Aorta (tissue), 5 donors: ENCODE data around the gene AIF1. TPM values are rescaled to one million over a fixed set of nuclear protein-coding genes. Genes with fewer than 3 reads are reported as not detected.

Experiments
- ATAC-seq: fragments of 200-7000 bp; cut with Tn5 transposase; one replicate; pipeline ENCODE4 v1.9.1; 2022; ENCODE audit warnings: moderate library complexity; ENCODE audit not compliant: low FRiP score
- DNase-seq, 2 donors: peaks; one replicate each; pipeline ENCODE4 v3.0.0-alpha.2; 2020
- H3K27ac ChIP-seq, 2 donors: one replicate each; pipeline ENCODE4 v1.5.1; 2013; ENCODE audit warnings: low read length in 2 of 2, mild to moderate bottlenecking in 2 of 2, moderate library complexity in 2 of 2, control low read depth in 1 of 2, inconsistent platforms in 1 of 2, low read depth in 1 of 2
- H3K27me3 ChIP-seq, 2 donors: one replicate each; pipeline ENCODE4 v1.6.1; 2013; ENCODE audit warnings: control low read depth in 1 of 2, low read length in 1 of 2, mild to moderate bottlenecking in 1 of 2, moderate library complexity in 1 of 2; ENCODE audit not compliant: insufficient read depth in 2 of 2, control insufficient read depth in 1 of 2
- H3K36me3 ChIP-seq, 2 donors: one replicate each; pipeline ENCODE4 v1.6.1; 2013; ENCODE audit warnings: control low read depth in 1 of 2, low read length in 1 of 2, mild to moderate bottlenecking in 1 of 2; ENCODE audit not compliant: insufficient read depth in 2 of 2, control insufficient read depth in 1 of 2
- H3K4me1 ChIP-seq, 2 donors: one replicate each; pipeline ENCODE4 v1.6.1; 2013; ENCODE audit warnings: low read length in 2 of 2, control low read depth in 1 of 2, mild to moderate bottlenecking in 1 of 2, moderate library complexity in 1 of 2; ENCODE audit not compliant: insufficient read depth in 2 of 2, control insufficient read depth in 1 of 2
- H3K4me3 ChIP-seq, 2 donors: one replicate each; pipeline ENCODE4 v1.5.1; 2013; ENCODE audit warnings: low read length in 2 of 2, control low read depth in 1 of 2, mild to moderate bottlenecking in 1 of 2
- H3K9me3 ChIP-seq: one replicate; pipeline ENCODE4 v1.6.1; 2013; ENCODE audit warnings: mild to moderate bottlenecking, low read length; ENCODE audit not compliant: control insufficient read depth
- WGBS, 2 donors: extraction: QIAGEN DNeasy Blood & Tissue Kit; methylation state at CpG; one replicate each; pipeline ENCODE4 v1.1.7; 2013; 5-methylcytosine and 5-hydroxymethylcytosine counted together
- intact Hi-C, 2 donors: fragments of 100-400 bp; cut with DNase I; formaldehyde crosslinking; loops; one replicate each; pipeline versions ENCODE4 v1.14.2 to v1.15.0; 2022
- polyA plus RNA-seq, 2 donors: library from polyadenylated mRNA; stranded (reverse); fragments of 200-250 nt; gene quantifications; one replicate each; pipeline ENCODE4 v1.2.3, GENCODE V29; 2013
- total RNA-seq, 2 donors: library from RNA; stranded (reverse); fragmentation: NEBNext Ultra II Directional; extraction: Animal tissue kit (Norgen Biotek cat#: 25700); gene quantifications; one replicate each; pipeline ENCODE4 v1.2.1, GENCODE V29; 2021
- donor health status: healthy with polysubstance abuse.
- donor health status: Bipolar disorder and iron deficiency.
- donor health status: DM: no; HTN: no; CAD: no.
- donor health status: DM: no; HTN: no; CAD: no.
- donor health status: DM: yes; HTN: yes; CAD: no.

AIF1 gene
- total and polyA plus RNA-seq, 4 donors, result 32.6 to 166 (median 53.3) TPM

- 81 to 85% methylated on average over 6 of the region's 6 CpGs for WGBS, 2 donors
- peaks cover 4 to 24% of the 10 kb centered on the region in 2 donors for H3K36me3 ChIP-seq
- no peak for ATAC-seq
Measured at GRCh38 chr6:31642798-31643570, 27.9 kb downstream of the AIF1 start.

GRCh38 chr6:31643818-31644454 is 28.9 kb downstream of the AIF1 start:
- Histone ChIP-seq H3K9me3 (no peaks in the 10 kb centered on the region), H3K27me3 (no peaks in the 10 kb centered on the region), H3K4me1 (no peaks in the 10 kb centered on the region), H3K4me3 (no peak overlapping the region), H3K27ac (no peak overlapping the region), H3K36me3 (peaks cover 4 to 26% of the 10 kb centered on the region in 2 donors)
- DNase-seq (no peak), ATAC-seq (no peak)
- intact Hi-C loops, result loop anchor here in 1 of 2 donors (2.0 kb wide), 1 partner anchor 17 kb away; no protein-coding TSS in a partner anchor
- 87 to 88% methylated on average over 17 of the region's 17 CpGs for WGBS, 2 donors

More at GRCh38 chr6:31642798-31643570, 27.9 kb downstream of the AIF1 start:
- DNase-seq, result no peak
- H3K9me3 ChIP-seq, result no peaks in the 10 kb centered on the region
- H3K4me3 ChIP-seq, result no peak overlapping the region
- H3K4me1 ChIP-seq, result no peaks in the 10 kb centered on the region
- H3K27me3 ChIP-seq, result no peaks in the 10 kb centered on the region
- intact Hi-C loops, result loop anchor here in 1 of 2 donors (2.0 kb wide), 1 partner anchor 16 kb away; no protein-coding TSS in a partner anchor
- no peak overlapping the region for H3K27ac ChIP-seq

GRCh38 chr6:31645325-31645724 is 30.3 kb downstream of the AIF1 start:
- H3K27ac ChIP-seq, result no peak overlapping the region
- peaks cover 4 to 28% of the 10 kb centered on the region in 2 donors for H3K36me3 ChIP-seq
- 94 to 96% methylated on average over 9 of the region's 9 CpGs for WGBS, 2 donors
- H3K9me3 ChIP-seq, result no peaks in the 10 kb centered on the region
- intact Hi-C loops, result no loop called here
- no peaks in the 10 kb centered on the region for H3K4me1 ChIP-seq
- H3K4me3 ChIP-seq, result no peak overlapping the region
- ATAC-seq (no peak), DNase-seq (no peak)
- H3K27me3 ChIP-seq, result no peaks in the 10 kb centered on the region

GRCh38 chr6:31651602-31652191 is 36.7 kb downstream of the AIF1 start:
- ATAC-seq (peak; percentile 79), DNase-seq (no peak)
- Histone ChIP-seq H3K4me3 (peak overlapping the region; percentile 32 to 65), H3K27me3 (no peaks in the 10 kb centered on the region), H3K27ac (peak overlapping the region; percentile 87 to 88), H3K4me1 (no peaks in the 10 kb centered on the region), H3K36me3 (peaks cover 0 to 6% of the 10 kb centered on the region in 2 donors), H3K9me3 (no peaks in the 10 kb centered on the region)
- intact Hi-C loops, result loop anchor here in 1 of 2 donors (1.0 to 10.0 kb wide), 2 partner anchors 13 to 1763 kb away; partner anchors contain the start of genes CUTA, GPANK1 and PHF1
- 1 to 3% methylated on average over 29 of the region's 29 CpGs for WGBS, 2 donors

- no peaks in the 10 kb centered on the region for H3K4me1 ChIP-seq
Measured at GRCh38 chr6:31652925-31653724, 38.1 kb downstream of the AIF1 start.

GRCh38 chr6:31654574-31655348 is 39.7 kb downstream of the AIF1 start:
- intact Hi-C loops, result loop anchor here in 1 of 2 donors (10.0 kb wide), 1 partner anchor 1760 kb away; the partner anchor contains the start of genes CUTA and PHF1
- H3K4me1 ChIP-seq, result no peaks in the 10 kb centered on the region
- ATAC-seq (no peak), DNase-seq (no peak)
- H3K4me3 ChIP-seq, result no peak overlapping the region
- H3K36me3 ChIP-seq, result peaks cover 0 to 1% of the 10 kb centered on the region in 2 donors
- no peak overlapping the region for H3K27ac ChIP-seq
- 94% methylated on average over 8 of the region's 8 CpGs for WGBS, 2 donors
- no peaks in the 10 kb centered on the region for H3K27me3 ChIP-seq
- H3K9me3 ChIP-seq, result no peaks in the 10 kb centered on the region

More at GRCh38 chr6:31652925-31653724, 38.1 kb downstream of the AIF1 start:
- Histone ChIP-seq H3K27me3 (no peaks in the 10 kb centered on the region), H3K36me3 (peaks cover 0 to 8% of the 10 kb centered on the region in 2 donors), H3K27ac (peak overlapping the region; percentile 52 to 87), H3K4me3 (peak overlapping the region; percentile 32 to 64), H3K9me3 (no peaks in the 10 kb centered on the region)
- intact Hi-C loops, result loop anchor here in 1 of 2 donors (1.0 to 10.0 kb wide), 2 partner anchors 11 to 1762 kb away; partner anchors contain the start of genes CUTA, GPANK1 and PHF1
- peak; percentile 90 for ATAC-seq
- DNase-seq, result peak; percentile 92 to 93
- 7 to 8% methylated on average over 37 of the region's 37 CpGs for WGBS, 2 donors

DNA sequence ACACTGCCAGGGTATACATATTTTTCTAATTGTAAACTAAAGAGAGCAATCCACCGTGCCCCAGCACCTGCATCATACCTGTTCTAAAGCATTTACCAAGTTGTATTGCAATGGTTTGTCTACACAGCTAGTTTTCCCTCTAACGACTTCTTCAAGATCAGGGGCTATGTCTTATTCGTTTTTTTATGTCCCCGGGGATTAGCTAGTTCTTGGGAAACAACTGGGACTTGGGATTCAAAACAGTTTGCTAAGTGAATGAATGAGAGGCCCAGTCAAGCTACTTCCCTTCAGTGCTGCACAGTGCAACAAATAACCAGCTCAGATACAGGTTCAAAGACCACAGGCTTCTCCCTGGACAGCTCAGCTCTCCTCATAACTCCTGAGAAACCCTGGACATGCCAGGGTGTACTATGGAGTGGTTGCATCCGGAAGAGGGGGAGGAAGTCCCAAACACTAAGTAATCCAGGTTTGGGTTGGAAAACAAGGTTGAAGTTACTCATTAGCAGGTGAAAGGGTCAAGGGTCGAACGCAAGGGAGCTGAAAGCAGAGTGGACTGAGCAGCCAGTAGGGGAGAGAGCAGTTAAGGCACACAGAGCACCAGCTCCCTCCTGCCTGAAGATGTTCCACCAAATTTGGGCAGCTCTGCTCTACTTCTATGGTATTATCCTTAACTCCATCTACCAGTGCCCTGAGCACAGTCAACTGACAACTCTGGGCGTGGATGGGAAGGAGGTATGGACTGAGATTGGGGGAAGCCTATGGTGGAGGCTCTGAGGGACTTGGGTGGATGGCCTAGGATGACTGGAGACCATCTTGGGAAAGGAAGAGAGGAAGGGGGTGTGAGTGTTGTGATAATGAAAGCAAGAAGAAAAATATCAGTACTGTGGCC is 40.6 kb downstream of the AIF1 start, which contains the start of gene APOM:
TSS of gene APOM (plus strand) at position 546 of the 889 bp plus-strand sequence. CDS start at position 619, 73 bp downstream.
- ATAC-seq (no peak), DNase-seq (no peak)
- H3K27me3 ChIP-seq, result no peaks in the 10 kb centered on the region
- intact Hi-C loops, result loop anchor here in 1 of 2 donors (10.0 kb wide), 1 partner anchor 1759 kb away; the partner anchor contains the start of genes CUTA and PHF1
- no peaks in the 10 kb centered on the region for H3K4me1 ChIP-seq
- no peak within 1 kb of the TSS for H3K27ac ChIP-seq
- H3K4me3 ChIP-seq, result no peak within 1 kb of the TSS
- H3K9me3 ChIP-seq, result no peaks in the 10 kb centered on the region
- 74 to 83% methylated on average over 8 of the region's 8 CpGs for WGBS, 2 donors
- peaks cover 0 to 1% of the 10 kb centered on the region in 2 donors for H3K36me3 ChIP-seq
